ENCODE results near the gene IFITM5. TPM values are rescaled to one million over a fixed set of nuclear protein-coding genes. Genes with fewer than 3 reads are reported as not detected.

Gene IFITM5
- total RNA-seq, 1 experiment from 2014 or later = not detected

Other genes starting within 250 kb of the IFITM5 start
- gene SCGB1C1, start 106.4 kb downstream of the IFITM5 start, total RNA-seq (2021; ENCODE audit: unreplicated experiment) = not detected
- gene BET1L, start 92.1 kb downstream of the IFITM5 start, total RNA-seq (2021; ENCODE audit: unreplicated experiment) = 89.0 TPM
- gene RIC8A, start 91.8 kb downstream of the IFITM5 start, total RNA-seq (2021; ENCODE audit: unreplicated experiment) = 264 TPM
- 37.5 TPM for gene SIRT3, start 63.2 kb downstream of the IFITM5 start, total RNA-seq (2021; ENCODE audit: unreplicated experiment)
- gene PSMD13, start 62.5 kb downstream of the IFITM5 start, total RNA-seq (2021; ENCODE audit: unreplicated experiment) = 271 TPM
- 0.59 TPM for gene NLRP6, start 21.1 kb downstream of the IFITM5 start, total RNA-seq (2021; ENCODE audit: unreplicated experiment)
- 115 TPM for gene PGGHG, start 10.4 kb downstream of the IFITM5 start, total RNA-seq (2021; ENCODE audit: unreplicated experiment)
- gene IFITM2, start 8.3 kb upstream of the IFITM5 start, total RNA-seq (2021; ENCODE audit: unreplicated experiment) = 183 TPM
- 66.3 TPM for gene IFITM1, start 14.5 kb upstream of the IFITM5 start, total RNA-seq (2021; ENCODE audit: unreplicated experiment)
- gene IFITM3, start 21.3 kb upstream of the IFITM5 start, total RNA-seq (2021; ENCODE audit: unreplicated experiment) = 614 TPM
- 122 TPM for gene B4GALNT4, start 70.0 kb upstream of the IFITM5 start, total RNA-seq (2021; ENCODE audit: unreplicated experiment)
- gene PKP3, start 94.7 kb upstream of the IFITM5 start, total RNA-seq (2021; ENCODE audit: unreplicated experiment) = 36.8 TPM
- gene SIGIRR, start 115.5 kb upstream of the IFITM5 start, total RNA-seq (2021; ENCODE audit: unreplicated experiment) = 183 TPM
- 61.4 TPM for gene ANO9, start 142.5 kb upstream of the IFITM5 start, total RNA-seq (2021; ENCODE audit: unreplicated experiment)
- gene PTDSS2, start 150.8 kb upstream of the IFITM5 start, total RNA-seq (2021; ENCODE audit: unreplicated experiment) = 103 TPM
- 345 TPM for gene RNH1, start 207.7 kb upstream of the IFITM5 start, total RNA-seq (2021; ENCODE audit: unreplicated experiment)
- gene HRAS, start 236.1 kb upstream of the IFITM5 start, total RNA-seq (2021; ENCODE audit: unreplicated experiment) = 175 TPM
- 9.8 TPM for gene LRRC56, start 238.0 kb upstream of the IFITM5 start, total RNA-seq (2021; ENCODE audit: unreplicated experiment)